SJCRH30 (cell line): ENCODE results near the gene BEND5. TPM values are rescaled to one million over a fixed set of nuclear protein-coding genes. Genes with fewer than 3 reads are reported as not detected.

Source experiments
- DNase-seq, 2 experiments: peaks; one replicate each; pipeline ENCODE4 v3.0.0-alpha.2; 2015 to 2020
- H3K27ac ChIP-seq: fragments of 250-450 bp; sonication (Bioruptor Pico); 2 replicates; pipeline ENCODE4 v1.5.1; 2020; ENCODE audit warnings: mild to moderate bottlenecking, moderate library complexity
- H3K27me3 ChIP-seq: fragments of 250-450 bp; sonication (Bioruptor Pico); 2 replicates; pipeline ENCODE4 v1.5.1; 2020; ENCODE audit warnings: mild to moderate bottlenecking, moderate library complexity
- H3K36me3 ChIP-seq: fragments of 250-450 bp; sonication (Bioruptor Pico); 2 replicates; pipeline ENCODE4 v1.5.1; 2020; ENCODE audit warnings: mild to moderate bottlenecking, moderate library complexity
- H3K4me1 ChIP-seq: fragments of 250-450 bp; sonication (Bioruptor Pico); 2 replicates; pipeline ENCODE4 v1.5.1; 2020; ENCODE audit warnings: mild to moderate bottlenecking, moderate library complexity
- H3K4me3 ChIP-seq: fragments of 250-450 bp; sonication (Bioruptor Pico); 2 replicates; pipeline ENCODE4 v1.5.1; 2020; ENCODE audit warnings: mild to moderate bottlenecking, moderate library complexity
- H3K9me3 ChIP-seq: fragments of 250-450 bp; sonication (Bioruptor Pico); replicated peaks from 2 replicates; pipeline ENCODE4 v1.5.1; 2020; ENCODE audit warnings: mild to moderate bottlenecking, moderate library complexity
- total RNA-seq: library from RNA; depleted of rRNA; stranded (reverse); fragments of >200 nt; shearing (Covaris generic); gene quantifications from 2 replicates; pipeline ENCODE4 v1.2.3, GENCODE V29; 2014

The BEND5 gene
- total RNA-seq, 1 experiment from 2014 or later, result 5.9 TPM

- H3K27me3 ChIP-seq, result no peaks in the 10 kb centered on the region
- H3K4me1 ChIP-seq, result no peaks in the 10 kb centered on the region
- DNase-seq, result no peak
- H3K36me3 ChIP-seq, result no peaks in the 10 kb centered on the region
- H3K4me3 ChIP-seq, result no peak overlapping the region
- H3K9me3 ChIP-seq, result no peaks in the 10 kb centered on the region
- H3K27ac ChIP-seq, result no peak overlapping the region
Observed at GRCh38 chr1:48720929-48721328, 55.8 kb downstream of the BEND5 start.

GRCh38 chr1:48718705-48719104 is 58.0 kb downstream of the BEND5 start:
- Histone ChIP-seq H3K27me3 (no peaks in the 10 kb centered on the region), H3K4me3 (no peak overlapping the region), H3K27ac (no peak overlapping the region), H3K36me3 (no peaks in the 10 kb centered on the region), H3K9me3 (no peaks in the 10 kb centered on the region), H3K4me1 (no peaks in the 10 kb centered on the region)
- DNase-seq, result no peak

GRCh38 chr1:48718116-48718630 is 58.5 kb downstream of the BEND5 start:
- H3K27ac ChIP-seq, result no peak overlapping the region
- no peak for DNase-seq
- no peaks in the 10 kb centered on the region for H3K9me3 ChIP-seq
- no peak overlapping the region for H3K4me3 ChIP-seq
- no peaks in the 10 kb centered on the region for H3K36me3 ChIP-seq
- no peaks in the 10 kb centered on the region for H3K27me3 ChIP-seq
- no peaks in the 10 kb centered on the region for H3K4me1 ChIP-seq

GRCh38 chr1:48717082-48717481 is 59.6 kb downstream of the BEND5 start:
- H3K36me3 ChIP-seq, result no peaks in the 10 kb centered on the region
- H3K4me1 ChIP-seq, result no peaks in the 10 kb centered on the region
- no peak overlapping the region for H3K4me3 ChIP-seq
- no peak overlapping the region for H3K27ac ChIP-seq
- DNase-seq, result no peak
- H3K27me3 ChIP-seq, result no peaks in the 10 kb centered on the region
- no peaks in the 10 kb centered on the region for H3K9me3 ChIP-seq

- no peak for DNase-seq
- H3K27me3 ChIP-seq, result no peaks in the 10 kb centered on the region
- no peaks in the 10 kb centered on the region for H3K36me3 ChIP-seq
- no peaks in the 10 kb centered on the region for H3K9me3 ChIP-seq
- H3K27ac ChIP-seq, result no peak overlapping the region
- H3K4me1 ChIP-seq, result no peaks in the 10 kb centered on the region
- H3K4me3 ChIP-seq, result no peak overlapping the region
Observed at GRCh38 chr1:48715921-48716320, 60.8 kb downstream of the BEND5 start.

- H3K4me1 ChIP-seq, result no peaks in the 10 kb centered on the region
- no peaks in the 10 kb centered on the region for H3K27me3 ChIP-seq
- H3K4me3 ChIP-seq, result no peak overlapping the region
- H3K27ac ChIP-seq, result no peak overlapping the region
- H3K36me3 ChIP-seq, result no peaks in the 10 kb centered on the region
- no peaks in the 10 kb centered on the region for H3K9me3 ChIP-seq
- no peak for DNase-seq
Observed at GRCh38 chr1:48710915-48711314, 65.8 kb downstream of the BEND5 start.

- no peak for DNase-seq
- Histone ChIP-seq H3K9me3 (no peaks in the 10 kb centered on the region), H3K36me3 (no peaks in the 10 kb centered on the region), H3K4me1 (no peaks in the 10 kb centered on the region), H3K4me3 (no peak overlapping the region), H3K27ac (no peak overlapping the region), H3K27me3 (no peaks in the 10 kb centered on the region)
Observed at GRCh38 chr1:48710318-48710717, 66.4 kb downstream of the BEND5 start.

GRCh38 chr1:48704736-48705135 is 72.0 kb downstream of the BEND5 start:
- H3K27me3 ChIP-seq, result no peaks in the 10 kb centered on the region; the same call in 1 of the 2 replicates
- H3K4me3 ChIP-seq, result no peak overlapping the region
- no peak for DNase-seq
- no peak overlapping the region for H3K27ac ChIP-seq
- no peaks in the 10 kb centered on the region for H3K4me1 ChIP-seq
- no peaks in the 10 kb centered on the region for H3K36me3 ChIP-seq
- no peaks in the 10 kb centered on the region for H3K9me3 ChIP-seq

- DNase-seq, result no peak
- H3K4me1 ChIP-seq, result no peaks in the 10 kb centered on the region
- H3K36me3 ChIP-seq, result no peaks in the 10 kb centered on the region
- no peaks in the 10 kb centered on the region for H3K9me3 ChIP-seq
- H3K27ac ChIP-seq, result no peak overlapping the region
- no peak overlapping the region for H3K4me3 ChIP-seq
- peaks cover 5% of the 10 kb centered on the region; the same call in 1 of the 2 replicates for H3K27me3 ChIP-seq
Observed at GRCh38 chr1:48701445-48701844, 75.2 kb downstream of the BEND5 start.

- Histone ChIP-seq H3K27ac (no peak overlapping the region), H3K36me3 (no peaks in the 10 kb centered on the region), H3K4me3 (no peak overlapping the region), H3K27me3 (peaks cover 19% of the 10 kb centered on the region; the same call in 1 of the 2 replicates), H3K9me3 (no peaks in the 10 kb centered on the region), H3K4me1 (no peaks in the 10 kb centered on the region)
- peak; percentile 41 to 79 for DNase-seq
Observed at GRCh38 chr1:48697066-48697707, 79.5 kb downstream of the BEND5 start.

- Histone ChIP-seq H3K9me3 (no peaks in the 10 kb centered on the region), H3K27ac (no peak overlapping the region)
- DNase-seq, result no peak
Observed at GRCh38 chr1:48695161-48695560, 81.5 kb downstream of the BEND5 start.

GRCh38 chr1:48693674-48694320 is 82.9 kb downstream of the BEND5 start:
- H3K4me3 ChIP-seq, result no peak overlapping the region
- H3K36me3 ChIP-seq, result no peaks in the 10 kb centered on the region
- no peak for DNase-seq
- peaks cover 29% of the 10 kb centered on the region; the same call in 1 of the 2 replicates for H3K27me3 ChIP-seq
- H3K27ac ChIP-seq, result no peak overlapping the region
- no peaks in the 10 kb centered on the region for H3K4me1 ChIP-seq
- no peaks in the 10 kb centered on the region for H3K9me3 ChIP-seq

More at GRCh38 chr1:48695161-48695560, 81.5 kb downstream of the BEND5 start:
- H3K36me3 ChIP-seq, result no peaks in the 10 kb centered on the region
- H3K27me3 ChIP-seq, result peaks cover 29% of the 10 kb centered on the region; the same call in 1 of the 2 replicates
- H3K4me1 ChIP-seq, result no peaks in the 10 kb centered on the region
- H3K4me3 ChIP-seq, result no peak overlapping the region

GRCh38 chr1:48693180-48693579 is 83.5 kb downstream of the BEND5 start:
- Histone ChIP-seq H3K4me3 (no peak overlapping the region), H3K4me1 (no peaks in the 10 kb centered on the region), H3K9me3 (no peaks in the 10 kb centered on the region), H3K27me3 (peaks cover 29% of the 10 kb centered on the region; the same call in 1 of the 2 replicates), H3K27ac (no peak overlapping the region), H3K36me3 (no peaks in the 10 kb centered on the region)
- no peak for DNase-seq

GRCh38 chr1:48692235-48692634 is 84.5 kb downstream of the BEND5 start:
- H3K36me3 ChIP-seq, result no peaks in the 10 kb centered on the region

GRCh38 chr1:48691429-48692001 is 85.2 kb downstream of the BEND5 start:
- H3K27me3 ChIP-seq, result peaks cover 24% of the 10 kb centered on the region; the same call in 1 of the 2 replicates
- no peaks in the 10 kb centered on the region for H3K9me3 ChIP-seq
- no peak overlapping the region for H3K27ac ChIP-seq
- no peaks in the 10 kb centered on the region for H3K4me1 ChIP-seq
- no peak overlapping the region for H3K4me3 ChIP-seq
- no peak for DNase-seq
- H3K36me3 ChIP-seq, result no peaks in the 10 kb centered on the region

More at GRCh38 chr1:48692235-48692634, 84.5 kb downstream of the BEND5 start:
- H3K4me3 ChIP-seq, result no peak overlapping the region
- no peak overlapping the region for H3K27ac ChIP-seq
- DNase-seq, result no peak
- H3K9me3 ChIP-seq, result no peaks in the 10 kb centered on the region
- H3K27me3 ChIP-seq, result peaks cover 25% of the 10 kb centered on the region; the same call in 1 of the 2 replicates
- H3K4me1 ChIP-seq, result no peaks in the 10 kb centered on the region
